GM23338 (cell line): ENCODE results near the gene PTPRN2. TPM values are rescaled to one million over a fixed set of nuclear protein-coding genes. Genes with fewer than 3 reads are reported as not detected.

ENCODE experiments used
- ATAC-seq: fragments of 200-7000 bp; cut with Tn5 transposase; 3 replicates; pipeline ENCODE4 v1.9.1; 2020
- DNase-seq: peaks from one replicate; pipeline ENCODE4 v3.0.0-alpha.2; 2015; ENCODE audit warnings: low spot score
- H2AFZ ChIP-seq: fragments of 200-600 bp; sonication (generic); 2 replicates; pipeline ENCODE4 v1.8.0; 2016; ENCODE audit warnings: antibody characterized with exemption, mild to moderate bottlenecking, moderate library complexity
- H3F3A ChIP-seq: fragments of 200-600 bp; sonication (generic); replicated peaks from 2 replicates; pipeline ENCODE4 v1.8.0; 2017; ENCODE audit warnings: antibody characterized with exemption, mixed run types, low read depth
- H3K27ac ChIP-seq: fragments of 200-600 bp; sonication (generic); 2 replicates; pipeline ENCODE4 v1.6.1; 2016; ENCODE audit warnings: low read depth
- H3K27me3 ChIP-seq: fragments of 200-600 bp; sonication (generic); 2 replicates; pipeline ENCODE4 v1.8.0; 2016; ENCODE audit warnings: mild to moderate bottlenecking, mixed run types, moderate library complexity; ENCODE audit not compliant: insufficient read depth
- H3K36me3 ChIP-seq: fragments of 200-600 bp; sonication (generic); 2 replicates; pipeline ENCODE4 v1.8.0; 2016; ENCODE audit warnings: mild to moderate bottlenecking; ENCODE audit not compliant: insufficient read depth
- H3K4me1 ChIP-seq: fragments of 200-600 bp; sonication (generic); 2 replicates; pipeline ENCODE4 v1.8.0; 2016; ENCODE audit warnings: mild to moderate bottlenecking, moderate library complexity; ENCODE audit not compliant: insufficient read depth
- H3K4me2 ChIP-seq: fragments of 200-600 bp; sonication (generic); 2 replicates; pipeline ENCODE4 v1.7.1; 2017; ENCODE audit warnings: mixed run types
- H3K4me3 ChIP-seq: fragments of 200-600 bp; sonication (generic); 2 replicates; pipeline ENCODE4 v1.6.1; 2016; ENCODE audit warnings: mixed run types
- H3K79me2 ChIP-seq: fragments of 200-600 bp; sonication (generic); replicated peaks from 2 replicates; pipeline ENCODE4 v1.8.0; 2017; ENCODE audit warnings: mild to moderate bottlenecking; ENCODE audit not compliant: insufficient read depth
- H3K9me2 ChIP-seq: fragments of 200-600 bp; sonication (generic); 2 replicates; pipeline ENCODE4 v1.8.0; 2017; ENCODE audit not compliant: insufficient read depth
- H4K20me1 ChIP-seq: fragments of 200-600 bp; sonication (generic); replicated peaks from 2 replicates; pipeline ENCODE4 v1.8.0; 2017; ENCODE audit warnings: mild to moderate bottlenecking; ENCODE audit not compliant: insufficient read depth
- H3K27ac Mint-ChIP-seq: 2 replicates; pipeline ENCODE4 v1.8.0; 2020; ENCODE audit warnings: inconsistent platforms, mild to moderate bottlenecking, moderate library complexity, mixed read lengths
- H3K27me3 Mint-ChIP-seq: 3 replicates; pipeline ENCODE4 v1.8.0; 2022; ENCODE audit warnings: low read depth, mild to moderate bottlenecking, moderate library complexity, mixed read lengths, inconsistent platforms; ENCODE audit not compliant: insufficient read depth, poor library complexity
- H3K36me3 Mint-ChIP-seq: 3 replicates; pipeline ENCODE4 v1.8.0; 2021; ENCODE audit warnings: low read depth, mild to moderate bottlenecking, inconsistent platforms, moderate library complexity, mixed read lengths
- H3K4me1 Mint-ChIP-seq: 3 replicates; pipeline ENCODE4 v1.8.0; 2020; ENCODE audit warnings: mild to moderate bottlenecking, inconsistent platforms, mixed read lengths
- H3K4me3 Mint-ChIP-seq: 3 replicates; pipeline ENCODE4 v1.8.0; 2021; ENCODE audit warnings: moderate library complexity, mild to moderate bottlenecking, inconsistent platforms, mixed read lengths
- H3K9me3 Mint-ChIP-seq: 3 replicates; pipeline ENCODE4 v1.8.0; 2020; ENCODE audit warnings: moderate library complexity, mild to moderate bottlenecking, inconsistent platforms, mixed read lengths
- CREB1 ChIP-seq: fragments of 250-450 bp; sonication (Bioruptor Pico); IDR thresholded peaks from 2 replicates; pipeline ENCODE4 v1.5.0; 2020; ENCODE audit warnings: low read depth, mild to moderate bottlenecking, moderate library complexity
- CTCF ChIP-seq, 2 experiments: fragments of 200-600 bp in 1 of 2; sonication (generic) in 1 of 2; conservative IDR thresholded peaks; 2 replicates each; pipeline versions ENCODE4 v1.5.1 to v1.6.1; 2016 to 2017; ENCODE audit warnings: antibody characterized with exemption in 2 of 2, low read depth in 2 of 2, mild to moderate bottlenecking in 2 of 2, moderate library complexity in 1 of 2
- ETS1 ChIP-seq: IDR thresholded peaks from 2 replicates; pipeline ENCODE4 v1.6.1; 2016; ENCODE audit warnings: antibody characterized with exemption
- EZH2 ChIP-seq: fragments of 200-600 bp; sonication (generic); IDR thresholded peaks from one replicate; pipeline ENCODE4 v1.8.0; 2017; ENCODE audit warnings: antibody characterized with exemption, mild to moderate bottlenecking, low read depth; ENCODE audit not compliant: unreplicated experiment
- EZH2phosphoT487 ChIP-seq: fragments of 200-600 bp; sonication (generic); IDR thresholded peaks from one replicate; pipeline ENCODE4 v1.8.1; 2018; ENCODE audit warnings: antibody characterized with exemption; ENCODE audit not compliant: unreplicated experiment
- JUNB ChIP-seq: IDR thresholded peaks from one replicate; pipeline ENCODE4 v1.6.1; 2016; ENCODE audit warnings: antibody characterized with exemption; ENCODE audit not compliant: unreplicated experiment
- NANOG ChIP-seq: IDR thresholded peaks from 2 replicates; pipeline ENCODE4 v1.6.1; 2016; ENCODE audit warnings: antibody characterized with exemption, borderline replicate concordance
- POLR2AphosphoS5 ChIP-seq: IDR thresholded peaks from 2 replicates; pipeline ENCODE4 v1.6.1; 2016; ENCODE audit warnings: antibody characterized with exemption, low read depth
- REST ChIP-seq: IDR thresholded peaks from one replicate; pipeline ENCODE4 v1.6.1; 2018; ENCODE audit warnings: antibody characterized with exemption; ENCODE audit not compliant: unreplicated experiment
- STAT1 ChIP-seq: IDR thresholded peaks from one replicate; pipeline ENCODE4 v1.6.1; 2016; ENCODE audit warnings: antibody characterized with exemption; ENCODE audit not compliant: unreplicated experiment
- ZNF114 ChIP-seq: fragments of 250-450 bp; sonication (Bioruptor Pico); IDR thresholded peaks from 2 replicates; pipeline ENCODE4 v1.5.0; 2020; ENCODE audit warnings: mild to moderate bottlenecking, moderate library complexity
- ZNF331 ChIP-seq: fragments of 250-450 bp; sonication (Bioruptor Pico); IDR thresholded peaks from 2 replicates; pipeline ENCODE4 v1.5.0; 2020; ENCODE audit warnings: low read depth, mild to moderate bottlenecking, moderate library complexity
- polyA plus RNA-seq: library from polyadenylated mRNA; unstranded; fragments of >200 nt; fragmentation: Nextera tagmentation; extraction: Ambion mirVana; gene quantifications from 2 replicates; pipeline ENCODE4 v1.2.1, GENCODE V29; 2016
- total RNA-seq: library from RNA; depleted of rRNA; stranded (reverse); fragments of >200 nt; shearing (Covaris generic); gene quantifications from 2 replicates; pipeline ENCODE4 v1.2.3, GENCODE V29; 2014

PTPRN2 gene
- total and polyA plus RNA-seq, 2 experiments from 2014 or later: 0.87 to 4.0 TPM

GRCh38 chr7:157532068-157532467, 1055.6 kb downstream of the PTPRN2 start (continued):
- TF ChIP-seq REST (no peak), EZH2phosphoT487 (no peak), EZH2 (no peak)

GRCh38 chr7:157529768-157530560, 1057.7 kb downstream of the PTPRN2 start:
- H3K36me3 ChIP-seq: no peaks in the 10 kb centered on the region
- ATAC-seq (no peak), DNase-seq (no peak)
- H3K27me3 ChIP-seq: no peaks in the 10 kb centered on the region
- H3F3A ChIP-seq: no peaks in the 10 kb centered on the region
- no peak overlapping the region for H3K4me3 ChIP-seq
- H4K20me1 ChIP-seq: no peaks in the 10 kb centered on the region
- Mint-ChIP-seq H3K9me3 (peaks cover 97% of the 10 kb centered on the region), H3K27ac (no peak overlapping the region), H3K36me3 (peaks cover 56% of the 10 kb centered on the region), H3K4me3 (no peak overlapping the region), H3K27me3 (peaks cover 6% of the 10 kb centered on the region), H3K4me1 (no peaks in the 10 kb centered on the region)
- H2AFZ ChIP-seq: no peak overlapping the region
- no peaks in the 10 kb centered on the region for H3K79me2 ChIP-seq
- H3K27ac ChIP-seq: no peak overlapping the region
- H3K4me2 ChIP-seq: no peak overlapping the region
- H3K4me1 ChIP-seq: no peaks in the 10 kb centered on the region
- H3K9me2 ChIP-seq: no peaks in the 10 kb centered on the region
- TF ChIP-seq JUNB (no peak), ZNF114 (CRISPR knock-in tag) (no peak), ETS1 (no peak), NANOG (no peak), CREB1 (no peak), POLR2AphosphoS5 (no peak), STAT1 (no peak), EZH2 (no peak), ZNF331 (CRISPR knock-in tag) (no peak), CTCF (conservative IDR thresholded peaks at IDR 0.05; ENCODE audit: low read depth in 2 of 2) (no peak), EZH2phosphoT487 (no peak), REST (no peak)
